HS-27A (cell line): ENCODE data around the gene TMCC1.
A peak's percentile ranks its signal among the peaks of the same experiment; 100 is the strongest.
"Not testable (repeated sequence)": the region's sequence is repeated elsewhere in the genome, so short reads cannot be mapped to it uniquely, and the experiment has no call there.

Experiments used
- DNase-seq: peaks from one replicate; pipeline ENCODE4 v3.0.0-alpha.2; 2012; ENCODE audit warnings: low read depth, missing footprints

TMCC1 gene

GRCh38 chr3:129727707-129728106 lies 165.8 kb downstream of the TMCC1 start:
- DNase-seq = no peak

GRCh38 chr3:129723558-129724324 lies 169.8 kb downstream of the TMCC1 start:
- DNase-seq = no peak

- no peak for DNase-seq
Observed at GRCh38 chr3:129722527-129722926, 171.0 kb downstream of the TMCC1 start.

- no peak for DNase-seq
Observed at GRCh38 chr3:129718201-129718600, 175.3 kb downstream of the TMCC1 start.

GRCh38 chr3:129715854-129716253 lies 177.7 kb downstream of the TMCC1 start:
- DNase-seq = no peak

- DNase-seq = no peak
Observed at GRCh38 chr3:129708328-129708861, 185.1 kb downstream of the TMCC1 start.

GRCh38 chr3:129705274-129705673 lies 188.2 kb downstream of the TMCC1 start:
- DNase-seq = no peak

GRCh38 chr3:129703913-129704312 lies 189.6 kb downstream of the TMCC1 start:
- no peak for DNase-seq

- DNase-seq = no peak
Observed at GRCh38 chr3:129702934-129703712, 190.4 kb downstream of the TMCC1 start.

- no peak for DNase-seq
Observed at GRCh38 chr3:129701161-129701560, 192.3 kb downstream of the TMCC1 start.

- DNase-seq = no peak
Observed at GRCh38 chr3:129699612-129700011, 193.9 kb downstream of the TMCC1 start.

GRCh38 chr3:129699199-129699598 lies 194.3 kb downstream of the TMCC1 start:
- no peak for DNase-seq

GRCh38 chr3:129697229-129697969 lies 196.1 kb downstream of the TMCC1 start:
- no peak for DNase-seq

GRCh38 chr3:129696430-129696829 lies 197.1 kb downstream of the TMCC1 start:
- not testable (repeated sequence) for DNase-seq

GRCh38 chr3:129695230-129695629 lies 198.3 kb downstream of the TMCC1 start:
- DNase-seq = no peak

GRCh38 chr3:129694228-129694627 lies 199.3 kb downstream of the TMCC1 start:
- DNase-seq = no peak

- no peak for DNase-seq
Observed at GRCh38 chr3:129692743-129693142, 200.8 kb downstream of the TMCC1 start.

- no peak for DNase-seq
Observed at GRCh38 chr3:129690963-129691362, 202.5 kb downstream of the TMCC1 start.

GRCh38 chr3:129690406-129690805 lies 203.1 kb downstream of the TMCC1 start:
- DNase-seq = peak; percentile 39

- DNase-seq = no peak
Observed at GRCh38 chr3:129689036-129689435, 204.5 kb downstream of the TMCC1 start.

- DNase-seq = no peak
Observed at GRCh38 chr3:129688271-129688895, 205.1 kb downstream of the TMCC1 start.

- no peak for DNase-seq
Observed at GRCh38 chr3:129687586-129688125, 205.9 kb downstream of the TMCC1 start.
